Measurements from ENCODE around the gene UBE2Q2.

UBE2Q2 gene

DNA sequence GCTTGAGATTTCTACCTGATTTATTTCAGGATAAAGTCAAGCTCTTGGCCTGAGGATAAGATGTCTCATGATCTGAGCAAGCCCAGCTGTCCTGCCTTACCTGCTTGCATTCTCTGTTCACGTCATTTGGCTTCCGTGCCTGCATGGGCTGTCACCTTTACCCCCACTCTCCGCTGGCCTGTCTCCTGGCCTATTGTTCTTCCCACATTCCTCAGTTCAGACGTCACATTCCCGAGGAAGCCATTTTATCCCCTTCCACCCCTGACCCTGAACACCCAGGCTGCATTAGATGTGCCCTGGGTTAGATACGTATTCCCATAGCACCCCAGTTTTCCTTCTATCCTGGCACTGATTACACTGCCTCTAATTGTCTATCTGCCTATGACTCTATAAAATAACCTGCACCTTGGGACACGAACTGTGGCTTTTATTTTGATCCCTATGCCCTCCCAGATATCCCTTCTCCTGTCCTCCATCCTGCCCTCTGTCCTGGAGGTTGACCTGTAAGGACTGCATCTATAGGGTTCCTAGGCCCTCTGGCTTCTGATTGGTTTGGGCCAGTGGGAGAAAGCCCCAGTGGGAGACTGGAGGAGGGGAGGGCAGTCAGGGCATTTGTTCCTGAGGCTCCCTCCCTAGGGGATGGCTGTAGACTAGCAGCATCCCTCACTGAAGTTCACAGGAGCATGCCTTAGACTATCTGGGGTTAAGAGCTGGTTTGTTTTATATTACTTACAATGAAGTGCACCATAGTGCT is 19.2 kb upstream of the UBE2Q2 start:
- TF ChIP-seq CTCF (IDR thresholded peaks at IDR 0.05) = no peak
- Histone ChIP-seq H3K9me3 (ENCODE audit: control insufficient read depth, low read length) (no peaks in the 10 kb centered on the region), H3K27me3 (ENCODE audit: control insufficient read depth, insufficient read depth, low read length) (no peaks in the 10 kb centered on the region), H3K4me3 (ENCODE audit: low read depth, low read length) (no peak overlapping the region), H3K4me2 (ENCODE audit: low read length) (no peak overlapping the region), H3K4me1 (no peaks in the 10 kb centered on the region), H3K79me2 (no peaks in the 10 kb centered on the region), H3K27ac (no peak overlapping the region), H2AFZ (no peak overlapping the region), H3K9ac (no peak overlapping the region), H3K36me3 (ENCODE audit: control insufficient read depth, insufficient read depth, low read length) (no peaks in the 10 kb centered on the region)

DNA sequence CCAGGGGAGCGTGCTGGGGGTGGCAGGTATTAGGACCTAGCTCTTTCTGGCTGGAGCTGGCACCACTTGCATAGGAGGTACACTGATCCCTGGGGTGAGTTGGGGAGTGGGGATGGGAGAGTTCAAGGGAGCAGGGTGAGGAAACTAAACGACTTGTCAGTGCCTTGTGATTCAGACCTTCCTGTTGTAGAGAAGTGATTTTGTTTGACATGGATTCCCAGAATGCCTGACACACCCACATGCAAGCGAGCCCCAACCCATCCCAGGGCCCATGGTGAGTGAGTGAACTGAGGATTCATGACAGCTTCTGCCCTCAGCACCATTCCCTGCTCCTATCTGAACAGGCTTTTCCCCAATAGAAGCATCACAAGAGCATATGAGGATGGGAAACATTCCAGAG is 15.6 kb upstream of the UBE2Q2 start:
- no peaks in the 10 kb centered on the region for H3K36me3 ChIP-seq (ENCODE audit: control insufficient read depth, insufficient read depth, low read length)
- H3K27ac ChIP-seq = no peak overlapping the region
- H3K4me3 ChIP-seq (ENCODE audit: low read depth, low read length) = no peak overlapping the region
- H2AFZ ChIP-seq = no peak overlapping the region
- no peaks in the 10 kb centered on the region for H3K4me1 ChIP-seq
- H3K27me3 ChIP-seq (ENCODE audit: control insufficient read depth, insufficient read depth, low read length) = no peaks in the 10 kb centered on the region
- TF ChIP-seq CTCF (IDR thresholded peaks at IDR 0.05) = no peak
- no peak overlapping the region for H3K9ac ChIP-seq
- H3K79me2 ChIP-seq = no peaks in the 10 kb centered on the region
- H3K4me2 ChIP-seq (ENCODE audit: low read length) = no peak overlapping the region
- no peaks in the 10 kb centered on the region for H3K9me3 ChIP-seq (ENCODE audit: control insufficient read depth, low read length)

GRCh38 chr15:75828429-75828828 is 14.8 kb upstream of the UBE2Q2 start:
- no peaks in the 10 kb centered on the region for H3K27me3 ChIP-seq (ENCODE audit: control insufficient read depth, insufficient read depth, low read length)
- no peak for TF ChIP-seq CTCF (IDR thresholded peaks at IDR 0.05)
- no peak overlapping the region for H2AFZ ChIP-seq
- H3K4me1 ChIP-seq = no peaks in the 10 kb centered on the region
- H3K9ac ChIP-seq = no peak overlapping the region
- no peak overlapping the region for H3K4me2 ChIP-seq (ENCODE audit: low read length)
- H3K27ac ChIP-seq = no peak overlapping the region
- no peak overlapping the region for H3K4me3 ChIP-seq (ENCODE audit: low read depth, low read length)
- no peaks in the 10 kb centered on the region for H3K79me2 ChIP-seq
- no peaks in the 10 kb centered on the region for H3K9me3 ChIP-seq (ENCODE audit: control insufficient read depth, low read length)
- H3K36me3 ChIP-seq (ENCODE audit: control insufficient read depth, insufficient read depth, low read length) = no peaks in the 10 kb centered on the region

DNA sequence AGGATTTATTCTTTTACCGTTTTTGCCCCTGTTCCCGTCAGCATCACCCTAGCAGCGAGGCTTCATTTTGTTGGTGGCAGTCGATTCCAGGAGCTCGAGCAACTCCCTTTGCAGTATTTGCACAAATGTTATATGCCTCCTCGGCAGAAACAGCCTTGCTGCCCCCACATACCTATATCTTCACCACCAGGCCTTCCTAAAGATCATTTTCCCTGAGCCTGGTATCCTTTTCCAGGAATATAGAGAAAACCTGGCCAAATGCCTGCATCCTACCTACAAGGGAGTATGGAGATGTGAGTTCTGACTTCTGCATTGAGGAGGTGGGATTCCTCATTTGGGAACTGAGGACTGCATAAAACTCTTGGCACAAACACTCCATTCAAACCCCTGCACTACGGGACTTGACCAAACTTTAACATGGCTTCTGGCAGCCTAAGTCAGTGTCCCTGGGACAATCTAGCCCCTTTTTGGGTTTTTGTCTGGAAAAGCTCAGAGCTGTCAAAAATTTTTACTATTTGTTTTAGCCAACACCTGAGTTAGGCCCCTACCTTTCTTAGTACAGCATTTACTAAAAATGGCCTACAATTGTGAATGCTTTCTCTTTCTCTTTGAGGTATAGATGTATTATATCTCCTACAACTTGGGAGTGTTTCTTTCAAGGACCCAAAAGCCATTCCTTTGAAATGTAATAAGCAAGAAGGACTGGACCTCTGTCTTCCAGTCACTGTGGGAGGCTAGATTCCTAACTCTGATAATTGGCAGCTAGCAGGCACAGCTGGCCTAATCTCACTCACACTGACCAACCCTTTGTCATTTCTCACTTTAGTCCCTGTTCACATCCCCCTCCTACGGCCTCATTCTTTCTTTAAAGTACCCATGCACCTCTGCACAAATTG is 12.1 kb upstream of the UBE2Q2 start:
- H3K4me3 ChIP-seq (ENCODE audit: low read depth, low read length) = no peak overlapping the region
- H3K27ac ChIP-seq = no peak overlapping the region
- no peak overlapping the region for H3K4me2 ChIP-seq (ENCODE audit: low read length)
- H3K9ac ChIP-seq = no peak overlapping the region
- TF ChIP-seq CTCF (IDR thresholded peaks at IDR 0.05) = no peak
- H3K9me3 ChIP-seq (ENCODE audit: control insufficient read depth, low read length) = no peaks in the 10 kb centered on the region
- H3K79me2 ChIP-seq = no peaks in the 10 kb centered on the region
- no peaks in the 10 kb centered on the region for H3K4me1 ChIP-seq
- H2AFZ ChIP-seq = no peak overlapping the region
- no peaks in the 10 kb centered on the region for H3K36me3 ChIP-seq (ENCODE audit: control insufficient read depth, insufficient read depth, low read length)
- H3K27me3 ChIP-seq (ENCODE audit: control insufficient read depth, insufficient read depth, low read length) = no peaks in the 10 kb centered on the region
